ENCODE data around the gene CMSS1.
"Not testable (repeated sequence)": the region's sequence is repeated elsewhere in the genome, so short reads cannot be mapped to it uniquely, and the experiment has no call there.

Gene CMSS1

DNA sequence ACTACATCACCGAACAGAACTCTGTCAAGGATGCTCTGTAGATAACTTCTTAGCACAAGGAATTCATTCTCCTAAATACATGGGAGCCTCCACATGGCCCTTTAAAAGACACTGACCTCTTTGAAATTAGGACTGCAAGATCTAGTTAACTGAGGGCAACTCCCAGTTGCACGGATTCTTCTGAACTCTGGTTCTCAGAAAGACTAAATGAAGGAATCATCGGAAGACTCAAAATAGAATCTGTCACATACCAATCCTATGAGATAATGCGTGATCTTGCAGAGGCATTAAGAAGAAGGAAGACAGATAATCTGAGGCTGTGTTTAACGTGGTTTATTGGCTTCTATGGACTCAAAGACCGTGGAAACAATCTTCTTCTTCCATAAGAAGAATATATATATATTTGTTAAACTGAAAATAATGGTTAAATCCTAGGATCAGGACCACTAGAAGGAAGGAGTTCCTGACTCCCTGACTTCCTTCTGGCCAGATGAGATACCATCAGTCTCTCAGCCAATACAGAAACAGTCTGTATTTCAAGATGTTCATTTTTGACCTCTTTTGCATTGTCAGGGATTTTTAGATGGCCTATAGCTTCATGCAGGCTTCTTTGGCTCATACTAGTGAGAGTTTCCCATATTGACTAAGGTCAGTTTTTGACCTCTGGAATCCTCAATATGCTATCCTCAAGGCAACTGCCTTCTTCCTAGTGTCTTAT, 409.2 kb downstream of the CMSS1 start:
- peak in 1 of 2 experiments; percentile 51 for DNase-seq (ENCODE audit: low read depth in 2 of 2)

- DNase-seq (ENCODE audit: low read depth in 2 of 2): no peak
Measured at GRCh38 chr3:100227511-100227921, 409.9 kb downstream of the CMSS1 start.

GRCh38 chr3:100228247-100228646, 410.6 kb downstream of the CMSS1 start:
- DNase-seq (ENCODE audit: low read depth in 2 of 2): no peak

DNA sequence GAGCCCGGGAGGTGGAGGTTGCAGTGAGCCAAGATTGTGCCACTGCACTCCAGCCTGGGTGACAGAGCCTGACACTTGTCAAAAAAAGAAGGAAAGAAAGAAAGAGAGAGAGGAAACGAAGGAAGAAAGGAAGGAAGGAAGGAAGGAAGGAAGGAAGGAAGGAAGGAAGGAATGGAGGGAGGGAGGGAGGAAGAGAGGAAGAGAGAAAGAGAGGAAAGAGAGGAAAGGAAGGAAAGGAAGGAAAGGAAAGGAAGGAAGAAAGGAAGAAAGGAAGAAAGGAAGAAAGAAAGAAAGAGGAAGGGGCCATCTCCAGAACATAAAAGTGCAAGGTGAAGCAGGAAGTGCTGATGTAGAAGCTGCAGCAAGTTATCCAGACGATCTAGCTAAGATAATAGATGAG, 411.5 kb downstream of the CMSS1 start:
- not testable (repeated sequence) for DNase-seq (ENCODE audit: low read depth in 2 of 2)

DNA sequence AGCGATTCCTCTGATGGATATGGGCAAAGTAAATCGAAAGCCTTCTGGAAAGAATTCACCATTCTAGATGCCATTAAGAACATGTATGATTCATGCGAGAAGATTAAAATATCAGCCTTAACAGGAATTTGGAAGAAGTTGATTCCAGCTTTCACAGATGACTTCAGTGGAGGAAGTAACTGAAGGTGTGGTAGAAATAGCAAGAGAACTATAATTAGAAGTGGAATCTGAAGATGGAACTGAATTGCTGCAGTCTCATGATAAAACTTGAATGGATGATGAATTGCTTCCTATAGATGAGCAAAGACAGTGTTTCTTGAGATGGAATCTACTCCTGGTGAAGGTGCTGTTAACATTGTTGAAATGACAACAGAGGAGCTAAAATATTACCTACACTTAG, 413.0 kb downstream of the CMSS1 start:
- no peak for DNase-seq (ENCODE audit: low read depth in 2 of 2)

All from fibroblast of skin of left quadriceps (primary cell).